GM21423 (cell line): ENCODE data around the gene MICALL2.

Source experiments
- ATAC-seq: cut with Tn5 transposase; IDR thresholded peaks from one replicate; pipeline ENCODE4 v1.9.1; 2021; ENCODE audit warnings: mild to moderate bottlenecking, moderate library complexity; ENCODE audit not compliant: unreplicated experiment

Gene MICALL2

DNA sequence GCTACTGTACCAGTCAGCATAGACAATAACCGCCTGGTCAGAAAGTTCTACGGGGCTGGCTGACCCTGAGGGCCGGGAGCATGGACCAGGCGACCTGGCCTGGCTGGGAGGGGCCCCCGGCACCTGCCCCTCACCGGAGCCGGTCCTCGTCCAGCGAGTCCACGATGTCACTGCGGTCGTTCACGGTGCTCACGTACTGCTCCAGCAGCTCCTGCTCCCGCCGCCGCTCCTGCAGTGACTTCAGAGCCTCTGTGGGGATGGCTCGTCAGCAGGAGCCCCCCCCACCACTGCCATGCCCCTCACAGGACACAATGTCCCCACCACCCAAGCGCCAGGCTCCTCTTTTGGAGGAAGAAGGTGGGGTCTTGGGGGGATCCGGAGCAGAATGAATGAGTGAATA, 22.7 kb downstream of the MICALL2 start:
- ATAC-seq, result no peak

DNA sequence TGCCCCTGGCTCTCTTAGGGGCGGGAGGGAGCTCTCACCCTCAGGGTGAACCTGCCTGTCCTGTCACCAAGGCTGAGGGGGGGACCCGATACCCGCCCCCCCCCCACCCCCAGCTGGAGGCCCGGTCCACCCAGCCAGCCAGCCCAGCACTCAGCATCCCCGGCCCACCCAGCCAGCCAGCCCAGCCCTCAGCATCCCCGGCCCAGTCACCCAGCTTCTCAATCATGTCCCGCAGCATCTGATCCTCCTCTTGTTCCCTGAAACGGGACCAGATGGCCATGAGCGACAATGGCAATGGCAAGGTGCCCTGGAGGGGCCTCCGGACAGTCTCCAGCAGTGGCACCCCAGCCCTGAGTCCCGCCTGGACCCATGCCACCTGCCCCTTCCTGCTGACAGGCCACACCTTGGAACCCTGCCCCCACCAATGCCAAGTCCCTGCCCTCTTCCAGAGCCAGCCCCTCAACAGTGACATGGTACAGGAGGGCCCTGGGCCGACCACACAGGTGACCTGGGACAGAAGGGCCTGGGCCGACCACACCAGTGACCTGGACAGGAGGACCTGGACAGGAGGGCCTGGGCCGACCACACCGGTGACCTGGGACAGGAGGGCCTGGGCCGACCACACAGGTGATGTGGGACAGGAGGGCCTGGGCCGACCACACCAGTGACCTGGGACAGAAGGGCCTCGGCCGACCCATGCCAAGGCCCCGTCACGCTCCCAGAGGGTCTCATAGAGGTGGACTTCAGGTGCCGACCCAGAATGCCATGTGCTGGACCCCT, 24.2 kb downstream of the MICALL2 start:
- no peak for ATAC-seq

DNA sequence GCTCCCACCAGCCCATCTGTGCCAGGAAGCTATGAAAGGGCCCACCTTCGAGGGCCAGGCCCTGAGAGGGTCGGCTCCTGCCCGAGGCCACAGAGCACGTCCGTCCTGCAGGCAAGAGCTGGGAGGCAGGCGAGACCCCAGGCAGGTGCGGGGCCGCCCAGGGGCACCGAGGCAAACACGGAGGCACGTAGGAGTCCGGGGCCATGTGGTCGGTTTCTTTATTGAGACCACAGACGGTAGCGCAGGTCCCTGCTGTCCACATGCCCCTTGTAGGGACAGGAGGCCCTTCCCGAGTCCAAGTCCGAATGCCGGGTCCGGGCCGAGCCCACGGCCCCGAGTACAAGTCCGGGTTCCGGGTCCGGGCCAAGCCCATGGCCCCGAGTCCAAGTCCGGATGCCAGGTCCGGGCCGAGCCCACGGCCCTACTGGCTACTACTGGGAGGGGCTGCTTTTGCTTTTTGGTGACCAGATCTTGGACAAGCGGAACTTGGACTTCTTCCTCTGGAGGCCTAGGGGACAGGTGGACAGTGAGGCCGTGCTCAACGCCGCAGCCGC, 25.0 kb downstream of the MICALL2 start:
- no peak for ATAC-seq

DNA sequence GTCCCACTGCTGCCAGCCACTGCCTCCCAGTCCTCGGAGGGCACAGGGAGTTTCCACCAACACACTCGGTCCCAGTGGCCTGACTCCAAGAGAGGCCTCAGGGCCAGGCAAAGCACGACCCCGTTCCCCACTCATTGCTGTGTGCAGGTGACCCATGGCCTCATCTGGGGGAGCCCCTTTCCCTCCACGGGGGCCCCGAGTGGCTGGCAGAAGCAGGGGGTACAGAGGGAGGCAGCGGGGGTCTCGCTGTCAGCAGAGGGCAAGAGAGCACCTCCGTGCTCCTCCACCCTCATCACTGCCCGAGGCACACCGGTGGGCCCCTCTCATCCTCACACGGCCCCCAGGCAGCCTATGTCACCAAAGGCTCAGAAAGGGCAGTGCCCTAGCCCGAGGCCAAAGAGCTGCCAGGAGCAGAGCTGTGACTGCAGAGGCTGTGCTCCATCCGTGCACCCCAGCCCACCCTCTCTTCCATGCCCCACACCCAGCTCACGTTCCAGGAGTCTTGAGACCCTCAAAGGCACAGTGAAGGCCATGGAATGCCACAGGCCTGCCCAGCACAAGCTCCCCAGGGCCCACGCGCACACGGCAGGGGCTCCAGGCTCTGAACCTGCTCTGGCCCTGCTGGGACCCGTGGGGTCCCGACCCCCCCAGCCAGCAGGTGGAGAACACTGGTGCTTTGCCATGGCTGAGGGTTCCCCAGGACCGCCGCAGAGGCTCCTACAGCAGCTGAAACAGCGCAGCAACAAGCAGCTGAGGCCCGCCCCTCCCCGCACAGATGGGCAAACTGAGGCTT, 25.9 kb downstream of the MICALL2 start:
- ATAC-seq, result no peak

DNA sequence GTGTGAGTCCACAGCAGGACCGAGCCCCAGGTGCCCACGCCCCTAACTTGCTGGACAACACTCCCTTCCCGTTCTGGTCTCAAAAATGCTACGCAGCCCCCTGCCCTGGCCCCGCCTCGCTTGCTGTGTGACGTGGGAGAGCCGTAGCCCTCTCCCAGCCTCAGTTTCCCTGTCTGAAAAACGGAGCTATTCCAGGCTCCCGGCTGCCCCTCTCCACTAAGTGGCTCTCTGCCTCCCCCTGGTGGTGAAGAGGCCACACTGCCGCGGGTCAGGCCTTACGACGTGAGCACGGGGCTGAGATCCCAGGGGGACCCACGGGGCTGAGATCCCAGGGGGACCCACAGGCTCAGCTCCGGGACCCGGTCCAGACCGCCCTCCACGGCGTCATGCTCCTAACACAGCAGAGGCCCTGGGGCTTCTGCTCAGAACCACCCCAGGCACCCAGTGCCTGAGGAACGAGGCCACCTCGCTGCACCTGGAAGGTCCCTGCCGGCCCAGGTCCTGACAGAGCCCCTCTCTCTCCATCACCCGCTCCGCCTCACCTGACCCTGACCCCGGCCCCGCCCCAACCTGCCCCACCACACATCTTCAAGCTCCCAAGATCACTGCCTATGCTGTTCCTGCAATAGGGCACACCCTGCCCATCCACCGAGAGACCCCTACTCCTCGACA, 26.7 kb downstream of the MICALL2 start:
- ATAC-seq, result no peak

DNA sequence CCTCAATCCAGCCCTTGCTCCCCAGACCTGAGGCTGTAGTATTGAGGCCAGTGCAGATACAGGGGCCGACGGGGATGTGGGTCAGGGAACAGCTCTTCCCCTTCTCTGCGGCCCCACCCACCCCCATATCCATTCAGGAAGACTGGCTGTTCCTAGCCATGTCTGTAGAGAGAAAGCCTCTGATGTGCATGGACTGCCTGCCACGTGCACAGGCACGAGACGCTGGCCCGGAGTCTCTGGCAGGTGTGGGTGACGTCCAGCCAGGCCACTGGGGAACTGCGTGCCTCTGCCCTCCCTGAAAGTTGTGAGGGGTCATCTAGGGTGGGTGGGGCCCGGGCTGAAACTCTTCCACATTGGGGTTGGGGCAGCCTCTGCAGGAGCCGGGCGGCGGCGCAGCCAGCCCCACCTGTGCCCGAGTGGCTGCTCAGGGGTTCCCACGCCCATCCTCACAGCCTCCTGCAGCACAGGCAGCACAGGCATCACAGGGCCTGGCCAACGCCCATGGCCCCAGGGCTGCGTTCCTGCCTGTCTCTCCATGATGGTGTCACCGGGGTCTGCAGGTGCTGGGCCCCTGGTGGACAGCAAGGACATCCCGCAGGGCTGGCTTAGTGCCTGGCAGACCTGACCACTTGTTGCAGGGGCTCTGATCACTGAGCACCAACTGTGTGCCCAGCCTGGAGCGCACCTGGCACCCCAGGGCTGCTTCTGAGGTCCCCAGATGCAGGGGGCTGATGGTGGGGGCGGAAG, 27.5 kb downstream of the MICALL2 start:
- ATAC-seq, result no peak

DNA sequence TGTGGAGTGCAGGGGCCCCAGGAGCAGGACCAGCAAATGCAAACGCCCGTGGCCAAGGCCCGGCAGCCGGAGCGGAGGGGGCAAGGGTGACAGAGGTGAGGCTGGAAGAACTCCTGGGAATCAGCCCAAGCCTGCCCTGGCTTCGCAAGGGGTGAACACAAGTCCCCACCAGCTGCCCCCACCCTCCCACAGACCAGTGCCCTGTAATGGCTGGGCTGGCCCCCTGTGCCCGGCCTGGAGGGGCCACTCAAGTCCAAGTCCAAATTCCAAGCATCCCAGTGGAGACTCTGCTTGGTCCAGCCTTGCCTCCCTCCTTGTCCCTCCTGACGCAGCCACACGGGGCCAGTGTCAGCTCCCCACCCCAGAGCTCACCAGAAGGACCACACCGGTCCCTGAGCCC, 28.0 kb downstream of the MICALL2 start:
- ATAC-seq, result no peak

DNA sequence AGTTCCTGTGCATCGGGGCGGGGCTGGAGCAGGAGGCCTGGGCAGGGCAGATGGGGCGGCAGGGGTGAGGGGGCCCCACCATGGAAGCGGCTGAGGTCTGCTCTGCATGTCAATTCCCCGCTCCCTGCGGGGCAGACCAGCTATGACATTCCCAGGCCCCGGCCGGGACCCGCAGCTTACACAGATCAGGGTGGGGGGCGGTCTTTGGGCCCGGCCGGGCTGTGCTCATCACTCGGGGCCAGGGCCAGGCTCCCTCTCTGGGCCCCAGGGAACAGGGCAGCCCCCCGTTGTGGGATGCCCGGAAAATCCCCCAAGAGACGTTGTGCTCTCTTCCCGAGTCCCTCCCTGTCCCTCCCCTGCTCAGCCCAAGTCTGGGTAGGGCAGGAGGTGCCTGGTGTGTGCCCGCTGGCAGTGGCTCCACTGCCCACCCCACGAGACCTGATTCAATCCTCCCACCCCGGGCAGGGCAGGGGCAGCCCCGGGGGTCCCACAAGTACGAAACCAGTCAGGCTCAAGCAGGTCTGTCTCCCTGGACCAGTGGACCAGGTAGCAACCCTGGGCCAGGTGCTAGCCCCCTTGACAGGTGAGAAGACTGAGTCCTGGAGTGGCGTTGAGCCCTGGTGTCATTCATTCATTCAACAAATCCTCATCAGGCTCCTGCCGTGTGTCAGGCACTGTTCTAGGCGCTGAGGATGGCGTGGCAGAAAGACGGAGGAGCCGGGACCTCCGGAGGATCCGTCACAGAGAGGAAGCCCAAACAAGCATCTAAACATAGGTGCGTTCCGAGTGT, 29.0 kb downstream of the MICALL2 start:
- ATAC-seq, result no peak

DNA sequence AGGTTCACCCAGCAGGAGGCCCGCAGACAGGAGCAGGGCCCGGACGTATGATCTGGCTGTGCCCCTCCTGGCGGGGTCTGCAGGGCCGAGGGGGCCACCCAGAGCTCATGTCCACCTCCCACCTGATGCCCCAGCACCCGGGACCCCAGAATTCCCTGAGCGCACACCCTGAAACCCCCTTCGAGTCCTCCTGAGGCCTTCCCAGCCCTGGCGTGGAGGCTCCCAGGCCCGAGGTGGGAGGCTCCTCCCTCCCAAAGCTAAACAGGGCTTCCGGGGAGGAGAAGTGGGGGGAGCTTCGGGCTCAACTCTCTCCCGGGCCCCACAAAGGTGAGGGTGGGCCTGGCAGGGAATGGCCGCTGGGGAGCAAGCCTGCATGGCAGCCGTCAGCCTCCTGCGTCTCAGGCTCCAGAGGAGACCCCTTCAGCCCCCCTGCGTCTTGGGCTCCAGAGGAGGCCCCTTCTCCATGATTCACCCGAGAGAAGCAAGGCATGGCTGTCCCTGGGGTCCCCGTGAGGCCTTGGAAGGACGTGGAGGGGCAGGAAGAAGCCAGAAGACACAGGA, 30.2 kb downstream of the MICALL2 start:
- no peak for ATAC-seq

DNA sequence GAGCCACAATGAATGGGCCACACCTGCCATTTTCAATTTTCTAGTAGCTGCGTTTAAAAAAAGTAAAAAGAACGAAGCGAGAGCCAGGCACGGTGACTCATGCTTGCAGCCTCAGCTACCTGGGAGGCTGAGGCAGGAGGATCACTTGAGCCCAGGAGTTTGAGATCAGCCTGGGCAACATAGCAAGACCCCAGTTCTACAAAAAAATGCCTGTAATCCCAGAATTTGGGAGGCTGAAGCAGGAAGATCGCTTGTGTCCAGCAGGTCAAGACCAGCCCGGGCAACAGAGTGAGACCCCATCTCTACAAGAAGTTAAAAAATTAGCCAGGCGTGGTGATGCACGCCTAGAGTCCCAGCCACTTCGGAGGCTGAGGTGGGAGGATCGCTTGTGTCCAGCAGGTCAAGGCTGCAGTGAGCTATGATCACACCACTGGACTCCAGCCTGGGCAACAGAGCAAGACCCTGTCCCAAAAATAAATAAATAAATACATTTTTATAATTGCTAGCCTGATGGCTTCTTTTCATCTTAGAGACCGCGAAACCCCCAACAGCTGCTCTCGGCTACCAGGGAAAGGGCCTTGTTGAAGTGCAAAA, 32.1 kb downstream of the MICALL2 start:
- no peak for ATAC-seq

DNA sequence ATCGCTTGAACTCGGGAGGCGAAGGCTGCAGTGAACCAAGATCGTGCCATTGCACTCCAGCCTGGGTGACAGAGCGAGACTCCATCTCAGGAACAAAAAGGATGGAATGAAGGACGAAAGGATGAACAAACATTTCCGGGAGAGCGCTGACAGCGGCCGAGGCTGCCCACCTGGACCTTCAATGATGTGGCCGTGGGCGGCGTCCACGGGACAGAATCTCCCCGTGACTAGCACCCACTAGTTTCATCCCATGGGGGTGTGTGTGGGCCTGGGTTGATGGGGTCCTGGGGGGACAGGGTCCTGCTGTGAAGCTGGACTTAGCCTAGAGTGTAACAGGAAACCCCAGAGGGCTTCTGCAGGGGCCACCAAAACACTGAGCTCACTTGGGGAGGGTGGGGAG, 32.8 kb downstream of the MICALL2 start:
- no peak for ATAC-seq

DNA sequence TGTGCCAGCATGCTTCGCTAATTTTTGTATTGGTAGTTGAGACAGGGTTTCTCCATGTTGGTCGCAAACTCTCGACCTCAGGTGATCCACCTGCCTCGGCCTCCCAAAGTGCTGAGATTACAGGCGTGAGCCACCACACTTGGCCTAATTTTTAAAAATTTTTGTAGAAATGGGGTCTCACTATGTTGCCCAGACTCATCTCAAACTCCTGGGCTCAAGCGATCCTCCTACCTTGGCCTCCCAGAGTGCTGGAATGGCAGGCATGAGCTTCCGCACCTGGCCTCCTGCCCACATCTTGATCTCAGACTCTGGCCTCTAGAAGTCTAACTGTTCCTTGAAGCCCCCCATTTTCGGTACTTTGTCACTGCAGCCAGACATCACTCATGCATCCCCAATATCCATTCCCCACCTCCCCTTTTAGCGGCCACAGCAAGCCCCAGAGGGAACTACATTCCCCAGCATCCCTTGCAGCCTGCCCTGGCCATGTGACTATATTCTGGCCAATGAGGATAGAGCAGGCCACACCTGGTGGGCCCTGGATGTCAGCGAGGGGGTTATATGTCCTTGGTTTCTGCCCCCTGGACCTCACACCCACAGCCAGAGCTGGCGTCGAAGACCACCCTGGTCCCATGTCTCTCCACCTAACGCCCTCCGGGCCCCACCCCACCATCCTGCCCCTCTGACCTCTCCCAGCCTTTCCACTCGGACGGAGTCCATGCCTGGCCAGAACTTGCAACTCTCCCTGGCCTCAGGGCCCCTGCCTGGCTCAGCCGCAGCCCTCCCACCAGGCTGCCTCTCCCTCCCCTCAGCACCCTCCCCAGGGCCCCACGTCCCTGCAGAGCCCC, 33.8 kb downstream of the MICALL2 start:
- ATAC-seq, result no peak

DNA sequence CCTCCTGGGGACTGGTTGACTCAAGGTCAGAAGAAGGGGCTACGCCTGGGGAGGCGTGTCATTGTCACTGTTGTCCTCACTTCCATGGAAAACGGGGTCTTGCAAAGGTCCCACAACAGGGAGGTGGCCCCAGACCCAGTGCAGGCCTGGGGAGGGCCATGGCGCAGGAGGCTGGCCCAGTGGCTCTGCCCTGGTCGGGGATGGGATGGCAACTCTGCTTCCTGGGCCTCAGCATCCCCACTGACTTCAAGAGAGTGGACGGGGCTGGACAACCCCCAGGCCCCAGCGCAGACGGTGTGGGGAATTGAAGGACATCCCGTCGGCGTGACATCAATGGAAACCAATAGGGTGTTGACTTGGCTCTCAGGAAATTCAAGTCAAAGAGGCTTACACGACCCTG, 35.2 kb downstream of the MICALL2 start:
- no peak for ATAC-seq

DNA sequence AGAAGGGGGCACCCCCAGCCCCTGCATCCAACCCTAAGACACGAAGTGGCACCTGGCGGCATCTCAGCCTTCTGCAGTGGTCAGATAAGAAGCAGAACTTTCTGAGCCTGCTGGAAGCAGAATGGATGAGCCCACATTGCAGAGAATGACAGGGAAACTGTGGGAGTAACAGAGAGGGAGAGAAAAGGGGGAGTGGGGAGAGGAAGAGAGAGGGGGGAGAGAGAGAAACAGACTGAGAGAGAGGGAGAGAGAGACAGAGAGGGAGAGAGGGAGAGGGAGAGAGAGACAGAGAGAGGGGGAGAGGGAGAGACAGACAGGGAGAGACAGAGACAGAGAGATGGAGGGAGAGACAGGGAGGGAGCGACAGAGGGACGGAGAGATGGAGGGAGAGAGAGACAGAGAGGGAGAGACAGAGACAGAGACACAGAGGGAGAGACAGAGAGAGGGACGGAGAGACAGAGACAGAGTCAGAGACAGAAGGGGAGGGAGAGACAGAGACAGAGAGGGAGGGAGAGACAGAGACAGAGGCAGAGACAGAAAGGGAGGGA, 35.9 kb downstream of the MICALL2 start:
- ATAC-seq, result no peak

DNA sequence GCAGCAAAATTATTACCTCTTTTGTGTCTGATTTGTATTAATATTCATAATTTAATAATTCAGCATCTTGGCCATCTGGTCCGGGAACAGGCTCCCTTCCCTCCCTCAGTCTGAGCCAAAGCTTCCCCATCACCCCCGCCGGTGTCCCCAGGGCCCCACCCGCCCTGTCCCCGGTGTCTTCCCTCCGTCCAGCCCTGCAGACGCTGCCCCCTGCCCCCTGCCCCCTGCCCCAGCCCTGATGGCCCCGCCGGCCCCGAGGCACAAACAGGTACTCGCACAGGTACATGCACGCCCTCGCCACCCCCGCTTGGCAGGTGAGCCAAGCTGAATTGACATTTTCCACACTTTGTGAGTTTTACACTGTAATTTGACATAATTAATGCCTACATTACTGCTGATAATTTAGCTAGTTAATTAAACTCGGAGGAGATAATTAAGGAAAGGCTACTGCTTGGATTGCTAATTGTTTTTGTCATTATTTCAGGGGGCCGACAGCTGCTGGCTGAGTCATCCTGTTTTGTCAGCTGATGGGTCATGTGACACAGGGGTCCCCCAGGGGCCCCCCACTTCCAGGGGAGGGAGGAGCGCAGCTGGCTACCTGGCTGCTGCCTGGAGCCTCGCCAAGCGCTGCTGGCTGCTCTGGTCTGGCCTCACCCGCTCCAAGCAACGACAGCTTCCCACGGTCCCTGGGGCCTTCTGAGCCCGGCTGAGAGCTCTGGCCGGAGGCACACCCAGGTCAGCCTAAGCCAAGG, 36.6 kb downstream of the MICALL2 start:
- no peak for ATAC-seq

DNA sequence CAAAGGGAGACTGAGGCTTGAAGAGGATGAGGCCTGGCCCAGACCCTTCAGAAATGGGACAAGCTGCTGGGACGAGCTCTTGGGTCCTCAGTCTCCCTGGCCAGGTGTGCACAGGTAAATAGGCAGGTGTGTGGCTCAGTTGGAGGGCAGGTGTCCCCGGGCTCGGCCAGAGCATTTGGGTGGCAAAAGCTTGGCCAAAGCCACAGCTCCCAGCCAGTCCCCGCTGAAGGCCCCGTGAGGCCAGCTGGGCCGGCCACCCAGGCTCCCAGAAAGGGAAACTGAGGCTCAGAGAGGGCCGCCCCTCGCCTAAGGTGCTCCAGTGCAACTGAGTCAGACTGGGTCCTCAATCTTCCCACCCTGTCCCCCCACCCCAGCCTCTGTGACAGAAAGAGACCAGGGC, 37.3 kb downstream of the MICALL2 start:
- no peak for ATAC-seq

DNA sequence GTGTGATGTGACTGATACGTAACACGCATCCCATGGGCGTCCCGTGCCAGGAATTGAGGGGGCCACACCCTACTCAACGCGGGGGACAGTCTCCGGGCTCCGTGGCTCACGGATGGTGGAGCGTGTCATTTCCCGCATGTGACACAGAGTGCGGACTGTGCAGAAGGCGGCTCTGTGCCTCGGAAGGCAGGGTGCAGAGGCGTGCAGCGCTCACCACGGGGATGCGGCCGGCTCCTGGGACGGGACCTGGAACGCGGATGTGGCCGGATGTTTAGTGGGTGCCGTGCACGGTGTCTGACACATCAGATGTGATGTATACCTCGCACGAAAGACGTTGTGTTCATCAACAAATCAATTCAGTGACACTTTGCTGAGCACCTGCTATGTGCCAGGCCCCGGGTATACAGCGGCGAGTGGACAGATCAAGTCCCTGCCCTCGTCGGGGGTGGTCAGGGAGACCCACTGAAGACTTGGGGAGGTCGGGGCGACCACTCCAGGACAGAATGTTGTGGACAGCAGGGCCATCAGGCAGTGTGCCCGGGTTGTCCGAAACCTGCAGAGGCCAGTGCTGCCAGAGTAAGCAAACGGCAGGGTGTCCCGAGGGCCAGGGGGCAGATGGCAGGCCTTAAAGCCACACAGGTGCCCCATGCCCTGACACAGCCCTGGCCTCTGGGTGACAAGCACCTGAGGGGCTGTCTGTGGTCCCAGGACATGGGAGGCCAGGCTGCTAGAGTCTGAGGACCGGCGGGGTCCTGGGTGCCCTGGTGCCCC, 38.1 kb downstream of the MICALL2 start:
- no peak for ATAC-seq
